Measurements from ENCODE around the gene CCND2. TPM values are rescaled to one million over a fixed set of nuclear protein-coding genes. Genes with fewer than 3 reads are reported as not detected.

The CCND2 gene
- total and polyA plus RNA-seq, 2 of the 8 experiments (the other 6 are each of a cell fraction or from before 2014, with no cell fraction given), result 41.7 to 223 TPM

- Histone ChIP-seq H2BK20ac (ENCODE audit: low read length) (no peak overlapping the region), H3K4ac (replicated peaks; ENCODE audit: insufficient read length, low read depth, low read length) (no peak overlapping the region), H4K91ac (replicated peaks; ENCODE audit: insufficient read length, low read length) (no peak overlapping the region), H3K23me2 (ENCODE audit: low read depth, low read length) (no peaks in the 10 kb centered on the region), H3K4me2 (ENCODE audit: insufficient read depth in 1 of 2, low read depth in 2 of 2, low read length in 2 of 2) (no peak overlapping the region), H3K18ac (ENCODE audit: extremely low read depth, low read length) (no peak overlapping the region), H2AK5ac (ENCODE audit: low read depth, low read length) (no peak overlapping the region), H4K20me1 (replicated peaks in 1 of 2; ENCODE audit: control insufficient read depth in 1 of 2, insufficient read depth in 2 of 2, low read length in 2 of 2) (no peaks in the 10 kb centered on the region), H3K4me1 (replicated peaks in 1 of 4; ENCODE audit: control insufficient read depth in 3 of 4, insufficient read depth in 4 of 4, low read length in 3 of 4) (no peaks in the 10 kb centered on the region), H2BK120ac (replicated peaks; ENCODE audit: low read depth, low read length) (no peak overlapping the region), H3K27ac (ENCODE audit: low read depth, low read length) (no peak overlapping the region), H3K14ac (ENCODE audit: insufficient read length) (no peak overlapping the region), H3K9me3 (ENCODE audit: insufficient read depth in 2 of 2, low read depth in 1 of 2, low read length in 1 of 2) (no peaks in the 10 kb centered on the region), H3K9ac (replicated peaks in 1 of 4; ENCODE audit: extremely low read depth in 1 of 4, low read depth in 3 of 4, low read length in 3 of 4) (no peak overlapping the region), H2BK5ac (ENCODE audit: low read depth, low read length) (no peak overlapping the region), H2BK12ac (ENCODE audit: low read depth, low read length) (no peak overlapping the region), H2BK15ac (ENCODE audit: low read length) (no peak overlapping the region), H3K56ac (replicated peaks; ENCODE audit: insufficient read length, low read depth, low read length) (no peak overlapping the region), H3K27me3 (replicated peaks in 1 of 4; ENCODE audit: control insufficient read depth in 3 of 4, extremely low read depth in 1 of 4, insufficient read depth in 3 of 4, low read length in 3 of 4) (no peaks in the 10 kb centered on the region), H3K4me3 (ENCODE audit: extremely low read depth in 1 of 4, insufficient read depth in 2 of 4, low read depth in 3 of 4, low read length in 4 of 4) (no peak overlapping the region), H3K23ac (ENCODE audit: insufficient read length) (no peak overlapping the region), H3K79me2 (ENCODE audit: control insufficient read depth in 1 of 2, insufficient read depth in 2 of 2, low read length in 2 of 2) (no peaks in the 10 kb centered on the region), H4K8ac (ENCODE audit: extremely low read depth, insufficient read depth, low read length) (no peak overlapping the region), H2AFZ (ENCODE audit: low read length) (no peak overlapping the region), H3K36me3 (ENCODE audit: control insufficient read depth in 2 of 4, insufficient read depth in 4 of 4, low read length in 3 of 4) (no peaks in the 10 kb centered on the region), H3K79me1 (ENCODE audit: low read depth, low read length) (no peaks in the 10 kb centered on the region), H4K5ac (ENCODE audit: insufficient read length, low read depth, low read length) (no peak overlapping the region)
- CTCF ChIA-PET (ENCODE audit: partially characterized antibody), result interaction anchor here (0.7 kb wide), 1 partner anchor 374 kb away, joined by 3 read pairs; no protein-coding TSS in a partner anchor
- 73% methylated on average over 1 of the region's 1 CpG; no CpG with 5 or more reads in 1 of the 2 experiments for WGBS, 2 experiments (ENCODE audit: extremely low coverage in 1 of 2, insufficient coverage in 1 of 2, insufficient read length in 1 of 2, insufficient replicate concordance in 2 of 2, low coverage in 1 of 2, low lambda C conversion rate in 2 of 2, missing lambda C conversion rate in 1 of 2)
- no peak for DNase-seq (ENCODE audit: low read depth in 1 of 2, low spot score in 2 of 2)
- TF ChIP-seq FOSL1 (IDR thresholded peaks at IDR 0.05; ENCODE audit: insufficient read depth, low read depth, low read length), result no peak
- TF ChIP-seq GABPA (IDR thresholded peaks at IDR 0.05; ENCODE audit: borderline replicate concordance, insufficient read depth, low read length), result no peak
- no peak for TF ChIP-seq TAF7 (optimal IDR thresholded peaks at IDR 0.05; ENCODE audit: borderline replicate concordance, low read depth, low read length)
- TF ChIP-seq EGR1 (IDR thresholded peaks at IDR 0.05; ENCODE audit: borderline replicate concordance, low read depth, low read length), result no peak
- TF ChIP-seq HDAC2 (IDR thresholded peaks at IDR 0.05; ENCODE audit: borderline replicate concordance in 1 of 2, low read depth in 2 of 2, low read length in 2 of 2), result no peak
- TF ChIP-seq POLR2A (IDR thresholded peaks at IDR 0.05; ENCODE audit: control extremely low read depth in 1 of 2, low read depth in 2 of 2, low read length in 2 of 2), result no peak
- no peak for TF ChIP-seq ATF3 (IDR thresholded peaks at IDR 0.05; ENCODE audit: insufficient read depth, low read depth, low read length)
- TF ChIP-seq POU5F1 (IDR thresholded peaks at IDR 0.05; ENCODE audit: low read depth, low read length), result no peak
- no peak for TF ChIP-seq CHD2 (IDR thresholded peaks at IDR 0.05; ENCODE audit: low read length)
- no peak for TF ChIP-seq E2F6 (IDR thresholded peaks at IDR 0.05)
- no peak for FAIRE-seq
- POLR2A ChIA-PET (ENCODE audit: partially characterized antibody), result interaction anchor here (1.3 kb wide), 1 partner anchor 9 kb away, joined by 4 read pairs; no protein-coding TSS in a partner anchor
Measured at GRCh38 chr12:4259099-4259498, 14.5 kb upstream of the CCND2 start.
